Measurements from ENCODE around the gene IGF1R.
A peak's percentile ranks its signal among the peaks of the same experiment; 100 is the strongest.
"Not testable (repeated sequence)": the region's sequence is repeated elsewhere in the genome, so short reads cannot be mapped to it uniquely, and the experiment has no call there.

IGF1R gene

GRCh38 chr15:98612490-98613110 is 35.7 kb upstream of the IGF1R start:
- TF ChIP-seq CTCF (IDR thresholded peaks at IDR 0.05; ENCODE audit: low read depth, low read length) = no peak
- no peak for DNase-seq (ENCODE audit: low read depth in 2 of 2)
- no peak overlapping the region for H3K4me3 ChIP-seq (replicated peaks in 1 of 2; ENCODE audit: low read depth in 2 of 2, low read length in 2 of 2)

DNA sequence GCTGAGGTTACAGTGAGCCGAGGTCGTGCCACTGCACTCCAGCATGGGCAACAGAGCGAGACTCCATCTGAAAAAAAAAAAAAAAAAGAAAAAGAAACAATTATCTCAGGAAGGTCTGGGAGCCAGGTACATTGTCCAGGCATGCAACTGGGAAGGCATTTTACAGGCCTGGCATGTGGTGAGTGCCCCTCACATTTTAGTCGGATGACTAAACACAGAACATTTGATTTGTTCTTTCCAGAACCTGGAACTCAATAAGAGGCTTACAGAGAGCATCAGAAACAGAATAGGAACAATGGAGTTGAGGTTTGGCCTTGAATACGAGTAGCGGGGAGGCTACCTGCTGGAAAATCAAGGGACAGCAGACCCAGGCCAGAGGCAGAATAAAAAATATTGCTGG is 33.7 kb upstream of the IGF1R start:
- H3K4me3 ChIP-seq (replicated peaks in 1 of 2; ENCODE audit: low read depth in 2 of 2, low read length in 2 of 2) = no peak overlapping the region
- TF ChIP-seq CTCF (IDR thresholded peaks at IDR 0.05; ENCODE audit: low read depth, low read length) = no peak
- DNase-seq (ENCODE audit: low read depth in 2 of 2) = no peak

DNA sequence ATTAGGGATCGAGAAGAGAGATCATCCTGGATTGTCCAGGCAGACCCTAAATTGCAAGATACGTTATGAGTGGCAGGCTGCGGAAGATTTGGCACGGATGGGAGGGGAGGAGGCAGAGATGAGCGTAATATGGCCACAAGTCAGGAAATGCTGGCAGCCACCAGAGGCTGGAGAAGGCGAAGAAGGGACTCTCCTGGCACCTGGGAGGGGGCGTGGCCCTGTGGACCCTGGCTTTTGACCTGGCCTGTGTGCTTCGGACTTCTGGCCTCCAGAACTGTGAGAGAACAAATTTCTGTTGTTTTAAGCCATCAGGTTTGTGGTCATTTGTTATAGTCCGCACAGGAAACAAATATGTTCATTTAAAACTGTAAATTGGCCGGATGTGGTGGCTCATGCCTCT is 31.9 kb upstream of the IGF1R start:
- H3K4me3 ChIP-seq (replicated peaks in 1 of 2; ENCODE audit: low read depth in 2 of 2, low read length in 2 of 2) = no peak overlapping the region
- TF ChIP-seq CTCF (IDR thresholded peaks at IDR 0.05; ENCODE audit: low read depth, low read length) = no peak
- no peak for DNase-seq (ENCODE audit: low read depth in 2 of 2)

- DNase-seq (ENCODE audit: low read depth in 2 of 2) = no peak
- TF ChIP-seq CTCF (IDR thresholded peaks at IDR 0.05; ENCODE audit: low read depth, low read length) = no peak
Measured at GRCh38 chr15:98617328-98617980, 30.9 kb upstream of the IGF1R start.

GRCh38 chr15:98618576-98618975 is 29.8 kb upstream of the IGF1R start:
- not testable (repeated sequence) for H3K4me3 ChIP-seq (replicated peaks in 1 of 2; ENCODE audit: low read depth in 2 of 2, low read length in 2 of 2); DNase-seq (ENCODE audit: low read depth in 2 of 2)

More at GRCh38 chr15:98617328-98617980, 30.9 kb upstream of the IGF1R start:
- H3K4me3 ChIP-seq (replicated peaks in 1 of 2; ENCODE audit: low read depth in 2 of 2, low read length in 2 of 2) = no peak overlapping the region

GRCh38 chr15:98620020-98620419 is 28.3 kb upstream of the IGF1R start:
- no peak for TF ChIP-seq CTCF (IDR thresholded peaks at IDR 0.05; ENCODE audit: low read depth, low read length)
- H3K4me3 ChIP-seq (replicated peaks in 1 of 2; ENCODE audit: low read depth in 2 of 2, low read length in 2 of 2) = no peak overlapping the region
- no peak for DNase-seq (ENCODE audit: low read depth in 2 of 2)

- H3K4me3 ChIP-seq (replicated peaks in 1 of 2; ENCODE audit: low read depth in 2 of 2, low read length in 2 of 2) = no peak overlapping the region
- DNase-seq (ENCODE audit: low read depth in 2 of 2) = peak in 1 of 2 donors; percentile 2
- no peak for TF ChIP-seq CTCF (IDR thresholded peaks at IDR 0.05; ENCODE audit: low read depth, low read length)
Measured at GRCh38 chr15:98621021-98621420, 27.3 kb upstream of the IGF1R start.
